Endothelial cell of umbilical vein (primary cell): ENCODE measurements around the gene TBX19.

ENCODE experiments used
- CTCF ChIP-seq, 2 donors: IDR thresholded peaks; 1 replicate in 1 of 2; 2 replicates in 1 of 2; pipeline ENCODE4 v1.5.1; 2011; ENCODE audit warnings: low read length in 2 of 2, mild to moderate bottlenecking in 2 of 2, moderate library complexity in 2 of 2, control low read depth in 1 of 2, inconsistent platforms in 1 of 2, low read depth in 1 of 2; ENCODE audit not compliant: insufficient read depth in 1 of 2; ENCODE audit errors: extremely low read depth in 1 of 2
- EZH2 ChIP-seq: IDR thresholded peaks from 2 replicates; pipeline ENCODE4 v1.6.1; 2012; ENCODE audit warnings: borderline replicate concordance, low read depth, mild to moderate bottlenecking, moderate library complexity, low read length, inconsistent platforms; ENCODE audit not compliant: severe bottlenecking
- FOS ChIP-seq: IDR thresholded peaks from 2 replicates; pipeline ENCODE4 v1.6.1; 2011; ENCODE audit warnings: mild to moderate bottlenecking, low read length, moderate library complexity, borderline replicate concordance; ENCODE audit not compliant: insufficient read depth
- POLR2A ChIP-seq: IDR thresholded peaks from 2 replicates; pipeline ENCODE4 v1.6.1; 2012; ENCODE audit warnings: low read depth, mild to moderate bottlenecking, control low read depth, low read length

- TF ChIP-seq EZH2 (no peak), CTCF (IDR thresholded peaks at IDR 0.05; ENCODE audit: extremely low read depth in 1 of 2, insufficient read depth in 1 of 2, low read depth in 1 of 2, low read length in 2 of 2) (no peak), POLR2A (no peak), FOS (no peak)
These were observed 39.0 kb downstream of the TBX19 start for GRCh38 chr1:168319691-168320090.
